Testis (tissue), 2 donors: ENCODE results near the gene SKI.

ENCODE experiments used
- CTCF ChIP-seq, 3 experiments: fragments of 450-650 bp in 2 of 3; fragments of 200-600 bp in 1 of 3; sonication (generic) in 1 of 3; IDR thresholded peaks; one replicate each; pipeline ENCODE4 v1.5.1; 2016 to 2019; ENCODE audit warnings: antibody characterized with exemption in 3 of 3, mild to moderate bottlenecking in 2 of 3, moderate library complexity in 1 of 3
- POLR2A ChIP-seq: fragments of 450-650 bp; IDR thresholded peaks from one replicate; pipeline ENCODE4 v1.6.1; 2017; ENCODE audit warnings: antibody characterized with exemption, mild to moderate bottlenecking, moderate library complexity

- TF ChIP-seq CTCF (IDR thresholded peaks at IDR 0.05) (no peak), POLR2A (no peak)
Measured at GRCh38 chr1:2274929-2275475, 46.9 kb downstream of the SKI start.
